COLO668 (cell line): ENCODE results near the gene CNOT1.

Experiments
- DNase-seq: peaks from one replicate; lab custom pipeline; 2025; ENCODE audit not compliant: unreplicated experiment; lab: John Stamatoyannopoulos, UW

Gene CNOT1

DNA sequence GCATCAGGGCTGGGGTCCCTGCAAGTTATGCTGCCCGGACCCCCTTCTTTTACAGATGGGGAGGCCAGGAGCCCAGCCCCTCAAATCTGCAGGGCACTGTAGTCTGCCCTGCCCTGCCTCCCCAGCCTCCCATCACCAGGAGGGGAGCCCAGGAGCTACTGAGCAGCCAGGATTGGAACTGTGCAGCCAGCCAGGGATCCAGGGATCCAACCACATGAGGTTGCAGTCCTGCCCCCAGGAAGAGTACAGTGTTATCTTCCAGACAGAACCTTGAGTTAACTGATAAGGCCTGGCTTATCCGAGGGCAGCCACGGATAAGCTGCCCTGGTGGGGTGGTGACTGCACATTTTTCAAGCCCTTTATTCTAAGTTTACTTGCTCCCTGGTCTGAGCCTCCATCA lies 141.1 kb downstream of the CNOT1 start:
- DNase-seq = no peak

- DNase-seq = peak; percentile 76
Measured at GRCh38 chr16:58487566-58488351, 141.9 kb downstream of the CNOT1 start.

- DNase-seq = no peak
Measured at GRCh38 chr16:58485184-58485887, 144.3 kb downstream of the CNOT1 start.

DNA sequence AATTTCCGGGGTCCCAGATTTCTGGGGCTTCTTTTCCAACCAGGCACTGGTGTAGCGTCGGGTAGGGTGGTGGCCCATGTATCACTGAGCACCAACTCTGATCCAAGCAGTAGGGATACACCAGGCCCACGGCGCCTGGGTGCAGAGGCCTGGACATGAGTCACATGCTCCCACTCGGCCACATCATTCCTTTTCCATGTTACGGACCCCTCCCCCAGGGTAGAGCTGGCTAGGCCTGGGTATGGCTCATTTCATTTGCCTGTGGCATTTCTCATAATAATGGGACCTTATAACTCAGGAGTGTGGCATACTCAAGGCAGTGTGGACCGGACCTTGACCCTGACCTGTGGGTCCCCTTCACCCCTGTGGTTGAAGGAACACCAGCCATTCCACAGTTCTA lies 147.7 kb downstream of the CNOT1 start:
- DNase-seq = no peak

DNA sequence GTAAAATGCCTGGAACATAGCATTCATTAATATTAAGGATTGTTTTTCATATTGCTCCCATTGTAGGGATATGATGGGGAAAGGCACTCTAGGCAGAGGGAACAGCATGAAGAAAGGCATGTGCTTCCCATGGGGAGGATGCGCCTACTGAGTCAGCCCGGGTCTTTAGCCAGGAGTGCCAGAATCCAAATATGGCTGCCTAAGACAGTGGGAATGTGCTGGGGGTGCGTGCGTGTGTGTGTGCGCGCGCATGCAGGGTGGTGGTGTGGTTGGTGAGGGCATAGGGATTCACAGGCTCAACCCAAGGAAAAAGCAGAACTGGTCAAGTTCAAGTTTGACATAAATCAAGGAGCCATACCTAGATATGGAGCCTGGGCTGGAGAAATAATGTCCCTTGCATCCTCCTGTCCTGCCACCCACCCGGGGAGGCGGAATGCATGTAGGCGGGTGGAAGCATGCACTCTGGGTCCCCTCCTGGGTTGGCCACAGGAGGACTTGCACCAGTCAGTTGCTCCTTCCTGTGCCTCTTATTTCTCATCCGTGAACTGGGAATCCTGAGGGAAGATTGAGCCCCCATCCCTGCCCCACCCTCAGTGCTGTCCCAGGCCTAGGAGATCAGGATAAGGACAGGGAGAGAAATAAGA lies 148.3 kb downstream of the CNOT1 start:
- no peak for DNase-seq

DNA sequence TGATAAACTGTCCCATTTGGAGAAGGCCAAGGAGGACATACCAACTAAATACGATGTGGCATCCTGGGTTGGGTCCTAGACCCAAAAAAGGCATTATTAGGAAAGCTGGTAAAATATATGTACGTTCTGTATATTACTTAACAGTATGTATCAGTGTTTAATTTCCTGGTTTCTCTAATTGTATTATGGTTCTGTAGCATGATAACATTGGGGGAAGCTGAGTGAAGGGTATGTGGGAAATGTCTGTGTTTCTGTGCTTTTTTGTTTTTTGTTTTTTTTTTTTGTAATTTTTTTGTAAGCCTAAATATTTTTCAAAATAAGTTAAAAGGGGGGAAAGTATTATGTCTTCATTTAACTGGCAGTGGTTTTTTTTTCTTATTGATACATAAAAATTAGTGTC lies 151.2 kb downstream of the CNOT1 start:
- DNase-seq = no peak

DNA sequence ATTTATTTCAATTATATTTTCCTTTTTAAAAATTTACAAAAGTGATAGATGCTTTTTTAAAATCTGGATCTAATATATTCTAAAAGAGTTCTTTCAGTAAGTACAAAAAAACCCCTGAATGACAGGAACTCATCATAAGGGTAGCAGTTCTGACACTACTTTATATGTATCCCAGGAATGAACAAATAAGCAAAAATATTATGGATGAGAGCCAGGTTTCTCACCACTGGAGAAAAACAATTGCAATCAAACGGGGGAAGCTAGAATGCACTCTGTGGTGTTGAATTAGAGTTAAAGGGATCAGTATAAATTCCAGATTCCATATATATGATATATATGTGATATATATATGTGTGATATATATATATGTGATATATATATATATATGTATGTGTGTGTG lies 152.8 kb downstream of the CNOT1 start:
- DNase-seq = no peak

GRCh38 chr16:58475091-58475619 lies 154.5 kb downstream of the CNOT1 start:
- no peak for DNase-seq

DNA sequence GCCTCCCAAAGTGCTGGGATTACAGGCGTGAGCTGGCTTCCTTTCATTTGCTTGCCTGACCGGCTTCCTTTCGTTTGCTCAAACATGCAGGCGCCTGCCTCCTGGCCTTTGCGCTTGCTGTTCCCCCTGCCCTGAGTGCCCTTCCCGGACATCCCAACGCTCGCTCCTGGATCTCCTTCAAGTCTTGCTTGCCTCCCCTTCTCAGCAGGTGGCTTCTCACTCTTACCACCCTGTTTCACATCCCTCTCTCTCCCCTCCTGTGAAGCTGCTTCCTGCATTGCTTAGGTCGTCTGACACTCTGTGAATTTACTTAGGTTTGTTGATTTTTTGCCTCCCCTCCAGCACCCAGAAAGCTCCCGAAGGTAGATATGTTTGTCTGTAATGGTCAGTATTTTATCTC lies 155.3 kb downstream of the CNOT1 start:
- no peak for DNase-seq

GRCh38 chr16:58472827-58473226 lies 156.8 kb downstream of the CNOT1 start:
- no peak for DNase-seq

- no peak for DNase-seq
Measured at GRCh38 chr16:58472266-58472665, 157.4 kb downstream of the CNOT1 start.

DNA sequence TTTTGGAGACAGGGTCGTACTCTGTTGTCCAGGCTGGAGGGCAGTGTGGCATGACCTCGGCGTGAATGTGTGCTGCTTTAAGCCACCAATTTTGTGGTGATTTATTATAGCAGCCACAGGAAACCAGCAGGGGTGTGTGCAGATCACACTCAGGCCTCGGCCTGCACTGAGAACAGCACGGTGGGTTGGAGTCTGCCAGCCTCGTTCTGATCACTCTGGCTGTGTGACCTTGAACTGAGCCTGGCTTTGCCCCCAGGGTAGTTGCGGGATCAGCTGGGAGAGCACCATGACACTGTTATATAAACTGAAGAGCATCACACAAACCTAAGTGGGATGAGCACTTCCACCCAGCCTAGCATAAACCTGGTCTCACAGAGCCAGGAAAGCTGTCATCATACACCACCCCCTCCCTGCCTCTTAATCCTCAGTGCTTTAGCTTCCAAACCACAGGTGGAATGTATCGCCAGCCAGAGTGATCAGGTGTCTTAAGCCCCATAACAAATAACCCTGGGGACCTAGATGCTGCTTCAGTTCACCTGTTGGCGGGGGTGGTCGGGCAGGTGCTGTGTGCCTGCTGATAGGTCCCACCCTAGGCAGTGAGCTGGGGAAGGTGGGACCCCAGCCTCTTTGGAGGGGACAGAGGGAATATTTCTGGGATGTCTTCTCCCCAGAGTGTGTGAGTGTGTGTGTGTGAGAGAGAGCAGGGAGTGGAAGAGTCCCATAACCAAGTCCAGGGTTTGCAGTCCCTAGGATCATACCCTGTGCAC lies 158.2 kb downstream of the CNOT1 start:
- no peak for DNase-seq
